ENCODE measurements around the gene TRPM3.
A peak's percentile ranks its signal among the peaks of the same experiment; 100 is the strongest.

- TF ChIP-seq REST (IDR thresholded peaks at IDR 0.05; ENCODE audit: insufficient read depth in 1 of 2, low read depth in 2 of 2, low read length in 1 of 2): no peak
- TF ChIP-seq CTCF (IDR thresholded peaks at IDR 0.05): peak; percentile 79
- no peak for TF ChIP-seq SIN3A (IDR thresholded peaks at IDR 0.05; ENCODE audit: borderline replicate concordance, insufficient read depth, low read depth, low read length)
- TF ChIP-seq POLR2AphosphoS5 (IDR thresholded peaks at IDR 0.05; ENCODE audit: low read depth, low read length): no peak
These were observed 519.0 kb downstream of the TRPM3 start for GRCh38 chr9:70602321-70603019.

All from Panc1 (cell line).